NOMO-1 treated with DMSO at 0.1 percent for 48 hours (cell line): ENCODE measurements around the gene MATN4.
"Not testable (repeated sequence)": the region's sequence is repeated elsewhere in the genome, so short reads cannot be mapped to it uniquely, and the experiment has no call there.

Experiments used
- DNase-seq: peaks from one replicate; lab custom pipeline; 2025; ENCODE audit not compliant: unreplicated experiment; lab: John Stamatoyannopoulos, UW

MATN4 gene

GRCh38 chr20:45308117-45308778, at the start of gene MATN4:
TSS of gene MATN4 (minus strand) at chr20:45308299. CDS start at chr20:45305582, 2,717 bp downstream.
- DNase-seq, result no peak

GRCh38 chr20:45355209-45356084, 47.3 kb upstream of the MATN4 start:
- DNase-seq, result peak; percentile 6

GRCh38 chr20:45354423-45355208, 46.5 kb upstream of the MATN4 start:
- DNase-seq, result no peak

GRCh38 chr20:45353746-45354145, 45.6 kb upstream of the MATN4 start:
- no peak for DNase-seq

- DNase-seq, result no peak
Observed at GRCh38 chr20:45352729-45353128, 44.6 kb upstream of the MATN4 start.

DNA sequence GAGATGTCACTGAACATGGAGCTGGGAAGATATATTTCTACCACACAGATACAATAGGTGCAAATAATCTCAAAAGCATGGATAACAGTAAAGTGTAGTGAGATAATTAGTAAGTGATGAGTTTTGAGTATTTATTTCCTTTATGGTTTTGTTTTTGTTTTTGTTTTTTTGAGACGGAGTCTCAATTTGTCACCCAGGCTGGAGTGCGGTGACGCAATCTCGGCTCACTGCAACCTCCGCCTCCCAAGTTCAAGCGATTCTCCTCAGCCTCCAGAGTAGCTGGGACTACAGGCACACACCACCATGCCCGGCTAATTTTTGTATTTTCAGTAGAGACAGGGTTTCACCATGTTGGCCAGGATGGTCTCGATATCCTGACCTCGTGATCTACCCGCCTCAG, 42.7 kb upstream of the MATN4 start:
- DNase-seq, result not testable (repeated sequence)

DNA sequence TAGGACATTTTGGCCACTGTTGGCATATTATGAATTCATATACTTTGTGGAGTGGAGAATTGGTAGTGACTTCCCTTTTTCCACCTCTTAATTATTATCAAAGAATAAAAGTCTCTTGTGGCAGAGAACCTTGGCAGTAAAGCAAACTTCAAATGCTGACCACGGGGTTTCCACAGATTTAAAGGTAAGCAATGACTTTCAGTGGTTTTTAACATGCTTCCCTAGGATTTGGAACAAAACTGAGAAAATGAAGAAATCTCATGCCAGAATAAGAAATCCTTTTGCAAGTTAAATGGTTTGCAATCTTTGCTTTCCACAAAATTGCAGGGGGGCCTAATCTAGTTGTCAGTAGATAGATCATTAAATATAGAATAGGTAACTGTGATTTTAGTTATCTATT, 42.1 kb upstream of the MATN4 start:
- peak; percentile 10 for DNase-seq

GRCh38 chr20:45347936-45348778, 40.1 kb upstream of the MATN4 start, which contains the start of gene SDC4:
TSS of gene SDC4 (minus strand) at chr20:45348424. CDS start at chr20:45348384, 40 bp downstream.
- peak; percentile 28 for DNase-seq

- peak; percentile 26 for DNase-seq
Observed at GRCh38 chr20:45347297-45347935, 39.3 kb upstream of the MATN4 start.

DNA sequence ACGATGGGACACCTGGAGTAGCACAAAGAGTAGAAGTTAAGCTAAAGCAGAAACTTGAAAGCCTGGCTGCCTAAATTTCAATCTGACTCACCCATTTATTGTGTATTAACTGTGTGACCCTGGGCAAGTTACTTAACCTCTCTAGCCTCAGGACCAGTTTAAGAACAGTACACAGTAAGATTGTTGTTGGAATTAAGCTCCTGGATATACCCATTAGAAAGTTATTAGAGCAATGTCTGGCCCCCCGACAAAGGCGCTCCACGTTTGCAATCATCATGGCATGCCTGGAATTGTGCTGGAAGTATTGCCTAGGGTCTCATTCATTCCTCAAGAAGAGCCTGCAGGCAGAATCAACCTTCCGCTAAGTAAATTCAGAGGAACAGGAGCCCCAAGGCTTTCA, 38.8 kb upstream of the MATN4 start:
- DNase-seq, result no peak

GRCh38 chr20:45346291-45346718, 38.2 kb upstream of the MATN4 start:
- DNase-seq, result no peak

- no peak for DNase-seq
Observed at GRCh38 chr20:45345104-45345936, 37.2 kb upstream of the MATN4 start.

- DNase-seq, result peak; percentile 68
Observed at GRCh38 chr20:45344168-45344860, 36.2 kb upstream of the MATN4 start.

GRCh38 chr20:45343532-45344167, 35.6 kb upstream of the MATN4 start:
- DNase-seq, result no peak

GRCh38 chr20:45342855-45343531, 34.9 kb upstream of the MATN4 start:
- no peak for DNase-seq

DNA sequence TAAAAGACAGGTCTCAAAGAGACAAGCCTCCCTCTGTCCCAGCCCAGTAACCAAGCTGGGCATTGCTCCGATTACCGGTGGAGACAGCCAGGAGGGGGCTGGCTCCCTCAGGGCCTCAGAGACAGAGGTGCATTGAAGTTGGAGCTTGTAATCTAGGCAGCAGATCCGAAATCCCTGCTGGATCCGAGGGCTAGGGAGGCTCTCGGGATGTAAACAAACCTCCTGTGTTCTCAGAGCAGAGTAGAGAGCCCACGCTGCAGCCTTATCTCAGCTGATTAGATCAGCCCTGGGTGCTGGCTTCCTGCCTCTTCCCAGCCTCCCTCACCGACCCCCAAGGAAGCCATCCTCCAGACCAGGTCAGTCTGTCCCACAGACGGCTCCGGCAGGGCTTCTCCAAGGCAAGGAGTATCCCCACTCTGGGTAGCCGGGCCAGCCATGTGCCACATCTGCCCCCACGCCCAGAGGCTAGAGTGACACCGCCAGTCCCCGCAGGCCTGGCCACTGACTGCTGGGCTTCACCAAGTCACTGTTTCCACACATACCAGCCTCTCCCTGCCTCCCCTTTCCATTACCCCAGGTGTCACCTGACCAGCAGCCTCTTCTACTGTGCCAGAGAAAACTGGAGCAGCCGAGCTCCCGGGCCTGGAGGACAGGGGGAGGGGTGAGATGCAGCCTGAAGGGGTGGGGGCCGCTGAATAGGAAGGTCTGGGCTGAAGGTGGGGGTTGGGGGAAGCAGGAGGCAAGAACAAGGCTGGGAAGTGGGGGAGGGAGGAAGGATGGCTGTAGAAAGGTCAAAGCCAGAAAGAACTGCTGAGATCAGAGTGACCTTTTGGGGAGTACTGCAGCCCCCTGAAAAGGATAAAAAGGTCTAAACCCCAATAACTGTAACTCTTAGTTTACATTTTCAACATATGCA, 34.1 kb upstream of the MATN4 start:
- DNase-seq, result no peak
